WTC11 (cell line): ENCODE measurements around the gene ENHO.

ENCODE experiments used
- CBFB ChIP-seq: sonication (generic); formaldehyde crosslinking; IDR thresholded peaks from 2 replicates; pipeline ENCODE4 v1.8.1; 2022; ENCODE audit warnings: mild to moderate bottlenecking, low read depth, missing genetic modification reagents
- ELF4 ChIP-seq: sonication (generic); formaldehyde crosslinking; IDR thresholded peaks from 2 replicates; pipeline ENCODE4 v1.8.1; 2022; ENCODE audit warnings: low read depth, mild to moderate bottlenecking, moderate library complexity, missing genetic modification reagents
- MYBL2 ChIP-seq: sonication (generic); formaldehyde crosslinking; IDR thresholded peaks from 2 replicates; pipeline ENCODE4 v1.8.1; 2023; ENCODE audit warnings: mild to moderate bottlenecking, moderate library complexity, missing genetic modification reagents
- NR3C1 ChIP-seq: sonication (generic); formaldehyde crosslinking; conservative IDR thresholded peaks from 2 replicates; pipeline ENCODE4 v1.8.1; 2023; ENCODE audit warnings: low read depth, mild to moderate bottlenecking, missing genetic modification reagents
- TF ChIP-seq, protein P1 (sequence below): fragments of 200-600 bp; IDR thresholded peaks from 2 replicates; pipeline ENCODE4 v1.8.0; 2022; ENCODE audit warnings: antibody characterized with exemption
- TF ChIP-seq, protein P2 (sequence below): sonication (generic); formaldehyde crosslinking; IDR thresholded peaks from 2 replicates; pipeline ENCODE4 v1.8.0; 2022; ENCODE audit warnings: mild to moderate bottlenecking, missing genetic modification reagents
- TF ChIP-seq, protein P3 (sequence below): sonication (generic); formaldehyde crosslinking; conservative IDR thresholded peaks from 2 replicates; pipeline ENCODE4 v1.8.1; 2023; ENCODE audit warnings: mild to moderate bottlenecking, low read depth, missing genetic modification reagents, moderate library complexity

DNA sequence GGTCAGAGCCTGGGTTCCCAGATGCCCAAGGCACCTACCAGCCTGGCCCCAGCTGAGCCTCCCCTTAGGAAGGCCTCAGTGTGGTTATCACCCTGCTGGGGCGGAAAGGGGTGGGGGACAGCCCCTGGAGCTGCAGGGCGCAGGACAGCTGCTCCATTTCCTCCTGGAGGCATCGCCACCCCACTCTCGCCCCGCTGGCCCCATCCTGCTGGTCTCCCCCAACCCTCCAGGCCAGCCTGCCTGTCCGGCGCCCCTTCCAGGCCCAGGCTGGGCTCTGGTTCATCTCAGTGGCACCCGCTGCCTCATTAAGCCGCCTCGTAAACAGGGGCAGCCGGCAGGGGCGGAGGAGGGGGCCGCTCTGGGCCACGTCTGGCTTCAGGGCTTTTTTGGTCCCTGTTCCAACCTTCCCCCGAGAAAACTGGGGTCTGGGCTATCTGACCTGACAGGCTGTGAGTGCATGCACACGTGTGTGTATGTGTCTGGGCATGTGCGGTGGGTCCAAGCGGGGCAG lies 30.8 kb upstream of the ENHO start:
- TF ChIP-seq ELF4 (CRISPR knock-in tag) (no peak), CBFB (no peak), MYBL2 (CRISPR knock-in tag) (no peak), NR3C1 (no peak)
- TF ChIP-seq, protein P1, sequence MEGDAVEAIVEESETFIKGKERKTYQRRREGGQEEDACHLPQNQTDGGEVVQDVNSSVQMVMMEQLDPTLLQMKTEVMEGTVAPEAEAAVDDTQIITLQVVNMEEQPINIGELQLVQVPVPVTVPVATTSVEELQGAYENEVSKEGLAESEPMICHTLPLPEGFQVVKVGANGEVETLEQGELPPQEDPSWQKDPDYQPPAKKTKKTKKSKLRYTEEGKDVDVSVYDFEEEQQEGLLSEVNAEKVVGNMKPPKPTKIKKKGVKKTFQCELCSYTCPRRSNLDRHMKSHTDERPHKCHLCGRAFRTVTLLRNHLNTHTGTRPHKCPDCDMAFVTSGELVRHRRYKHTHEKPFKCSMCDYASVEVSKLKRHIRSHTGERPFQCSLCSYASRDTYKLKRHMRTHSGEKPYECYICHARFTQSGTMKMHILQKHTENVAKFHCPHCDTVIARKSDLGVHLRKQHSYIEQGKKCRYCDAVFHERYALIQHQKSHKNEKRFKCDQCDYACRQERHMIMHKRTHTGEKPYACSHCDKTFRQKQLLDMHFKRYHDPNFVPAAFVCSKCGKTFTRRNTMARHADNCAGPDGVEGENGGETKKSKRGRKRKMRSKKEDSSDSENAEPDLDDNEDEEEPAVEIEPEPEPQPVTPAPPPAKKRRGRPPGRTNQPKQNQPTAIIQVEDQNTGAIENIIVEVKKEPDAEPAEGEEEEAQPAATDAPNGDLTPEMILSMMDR = no peak
- TF ChIP-seq, protein P2, sequence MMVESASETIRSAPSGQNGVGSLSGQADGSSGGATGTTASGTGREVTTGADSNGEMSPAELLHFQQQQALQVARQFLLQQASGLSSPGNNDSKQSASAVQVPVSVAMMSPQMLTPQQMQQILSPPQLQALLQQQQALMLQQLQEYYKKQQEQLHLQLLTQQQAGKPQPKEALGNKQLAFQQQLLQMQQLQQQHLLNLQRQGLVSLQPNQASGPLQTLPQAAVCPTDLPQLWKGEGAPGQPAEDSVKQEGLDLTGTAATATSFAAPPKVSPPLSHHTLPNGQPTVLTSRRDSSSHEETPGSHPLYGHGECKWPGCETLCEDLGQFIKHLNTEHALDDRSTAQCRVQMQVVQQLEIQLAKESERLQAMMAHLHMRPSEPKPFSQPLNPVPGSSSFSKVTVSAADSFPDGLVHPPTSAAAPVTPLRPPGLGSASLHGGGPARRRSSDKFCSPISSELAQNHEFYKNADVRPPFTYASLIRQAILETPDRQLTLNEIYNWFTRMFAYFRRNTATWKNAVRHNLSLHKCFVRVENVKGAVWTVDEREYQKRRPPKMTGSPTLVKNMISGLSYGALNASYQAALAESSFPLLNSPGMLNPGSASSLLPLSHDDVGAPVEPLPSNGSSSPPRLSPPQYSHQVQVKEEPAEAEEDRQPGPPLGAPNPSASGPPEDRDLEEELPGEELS (CRISPR knock-in tag) = no peak
- TF ChIP-seq, protein P3, sequence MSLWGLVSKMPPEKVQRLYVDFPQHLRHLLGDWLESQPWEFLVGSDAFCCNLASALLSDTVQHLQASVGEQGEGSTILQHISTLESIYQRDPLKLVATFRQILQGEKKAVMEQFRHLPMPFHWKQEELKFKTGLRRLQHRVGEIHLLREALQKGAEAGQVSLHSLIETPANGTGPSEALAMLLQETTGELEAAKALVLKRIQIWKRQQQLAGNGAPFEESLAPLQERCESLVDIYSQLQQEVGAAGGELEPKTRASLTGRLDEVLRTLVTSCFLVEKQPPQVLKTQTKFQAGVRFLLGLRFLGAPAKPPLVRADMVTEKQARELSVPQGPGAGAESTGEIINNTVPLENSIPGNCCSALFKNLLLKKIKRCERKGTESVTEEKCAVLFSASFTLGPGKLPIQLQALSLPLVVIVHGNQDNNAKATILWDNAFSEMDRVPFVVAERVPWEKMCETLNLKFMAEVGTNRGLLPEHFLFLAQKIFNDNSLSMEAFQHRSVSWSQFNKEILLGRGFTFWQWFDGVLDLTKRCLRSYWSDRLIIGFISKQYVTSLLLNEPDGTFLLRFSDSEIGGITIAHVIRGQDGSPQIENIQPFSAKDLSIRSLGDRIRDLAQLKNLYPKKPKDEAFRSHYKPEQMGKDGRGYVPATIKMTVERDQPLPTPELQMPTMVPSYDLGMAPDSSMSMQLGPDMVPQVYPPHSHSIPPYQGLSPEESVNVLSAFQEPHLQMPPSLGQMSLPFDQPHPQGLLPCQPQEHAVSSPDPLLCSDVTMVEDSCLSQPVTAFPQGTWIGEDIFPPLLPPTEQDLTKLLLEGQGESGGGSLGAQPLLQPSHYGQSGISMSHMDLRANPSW (CRISPR knock-in tag) = no peak
